IPS-18a (cell line): Measurements from ENCODE around the gene CISTR.

ENCODE experiments used
- H3K27ac ChIP-seq: one replicate; pipeline ENCODE4 v1.5.1; 2013; ENCODE audit warnings: low read length
- H3K27me3 ChIP-seq: one replicate; pipeline ENCODE4 v1.6.1; 2013; ENCODE audit warnings: mild to moderate bottlenecking, low read length; ENCODE audit not compliant: control insufficient read depth, insufficient read depth
- H3K36me3 ChIP-seq: one replicate; pipeline ENCODE4 v1.6.1; 2013; ENCODE audit warnings: low read depth, low read length; ENCODE audit not compliant: control insufficient read depth
- H3K4me1 ChIP-seq: one replicate; pipeline ENCODE4 v1.6.1; 2013; ENCODE audit warnings: low read depth, low read length; ENCODE audit not compliant: control insufficient read depth
- H3K4me3 ChIP-seq: one replicate; pipeline ENCODE4 v1.5.1; 2013; ENCODE audit warnings: low read length
- H3K9ac ChIP-seq: one replicate; pipeline ENCODE4 v1.6.1; 2013; ENCODE audit warnings: mild to moderate bottlenecking, low read length, moderate library complexity
- H3K9me3 ChIP-seq: one replicate; pipeline ENCODE4 v1.6.1; 2013; ENCODE audit warnings: low read depth, low read length; ENCODE audit not compliant: control insufficient read depth

CISTR gene

GRCh38 chr12:53761306-53761705 lies 9.5 kb upstream of the CISTR start:
- Histone ChIP-seq H3K27ac (no peak overlapping the region), H3K9me3 (no peaks in the 10 kb centered on the region), H3K9ac (no peak overlapping the region), H3K36me3 (no peaks in the 10 kb centered on the region), H3K4me1 (peaks cover 7% of the 10 kb centered on the region), H3K4me3 (no peak overlapping the region), H3K27me3 (peaks cover 46% of the 10 kb centered on the region)

GRCh38 chr12:53759261-53759660 lies 7.5 kb upstream of the CISTR start:
- no peak overlapping the region for H3K4me3 ChIP-seq
- no peaks in the 10 kb centered on the region for H3K9me3 ChIP-seq
- H3K36me3 ChIP-seq: no peaks in the 10 kb centered on the region
- no peak overlapping the region for H3K27ac ChIP-seq
- H3K9ac ChIP-seq: no peak overlapping the region
- peaks cover 23% of the 10 kb centered on the region for H3K4me1 ChIP-seq
- peaks cover 50% of the 10 kb centered on the region for H3K27me3 ChIP-seq

- no peak overlapping the region for H3K4me3 ChIP-seq
- no peaks in the 10 kb centered on the region for H3K36me3 ChIP-seq
- H3K9ac ChIP-seq: no peak overlapping the region
- no peak overlapping the region for H3K27ac ChIP-seq
- H3K4me1 ChIP-seq: peaks cover 23% of the 10 kb centered on the region
- peaks cover 55% of the 10 kb centered on the region for H3K27me3 ChIP-seq
- H3K9me3 ChIP-seq: no peaks in the 10 kb centered on the region
These were observed 6.9 kb upstream of the CISTR start for GRCh38 chr12:53758730-53759103.

GRCh38 chr12:53758081-53758729 lies 6.4 kb upstream of the CISTR start:
- peaks cover 23% of the 10 kb centered on the region for H3K4me1 ChIP-seq
- H3K9me3 ChIP-seq: no peaks in the 10 kb centered on the region
- no peak overlapping the region for H3K4me3 ChIP-seq
- H3K9ac ChIP-seq: no peak overlapping the region
- peaks cover 55% of the 10 kb centered on the region for H3K27me3 ChIP-seq
- H3K27ac ChIP-seq: no peak overlapping the region
- H3K36me3 ChIP-seq: no peaks in the 10 kb centered on the region

GRCh38 chr12:53757101-53757770 lies 5.5 kb upstream of the CISTR start:
- peak overlapping the region; percentile 40 for H3K9ac ChIP-seq
- no peaks in the 10 kb centered on the region for H3K9me3 ChIP-seq
- peak overlapping the region; percentile 42 for H3K27ac ChIP-seq
- peaks cover 62% of the 10 kb centered on the region for H3K27me3 ChIP-seq
- peak overlapping the region; percentile 60 for H3K4me3 ChIP-seq
- no peaks in the 10 kb centered on the region for H3K36me3 ChIP-seq
- H3K4me1 ChIP-seq: peaks cover 24% of the 10 kb centered on the region

GRCh38 chr12:53756300-53757100 lies 4.7 kb upstream of the CISTR start:
- peaks cover 26% of the 10 kb centered on the region for H3K4me1 ChIP-seq
- peak overlapping the region; percentile 40 for H3K9ac ChIP-seq
- H3K27me3 ChIP-seq: peaks cover 70% of the 10 kb centered on the region

GRCh38 chr12:53755893-53756292 lies 4.1 kb upstream of the CISTR start:
- Histone ChIP-seq H3K27me3 (peaks cover 71% of the 10 kb centered on the region), H3K27ac (no peak overlapping the region)

More at GRCh38 chr12:53756300-53757100, 4.7 kb upstream of the CISTR start:
- no peaks in the 10 kb centered on the region for H3K36me3 ChIP-seq
- H3K4me3 ChIP-seq: peak overlapping the region; percentile 60
- no peaks in the 10 kb centered on the region for H3K9me3 ChIP-seq
- peak overlapping the region; percentile 42 for H3K27ac ChIP-seq

GRCh38 chr12:53755451-53755891 lies 3.7 kb upstream of the CISTR start:
- H3K36me3 ChIP-seq: no peaks in the 10 kb centered on the region
- peaks cover 76% of the 10 kb centered on the region for H3K27me3 ChIP-seq
- no peak overlapping the region for H3K4me3 ChIP-seq
- no peak overlapping the region for H3K27ac ChIP-seq
- no peaks in the 10 kb centered on the region for H3K9me3 ChIP-seq
- H3K4me1 ChIP-seq: peaks cover 29% of the 10 kb centered on the region
- no peak overlapping the region for H3K9ac ChIP-seq

More at GRCh38 chr12:53755893-53756292, 4.1 kb upstream of the CISTR start:
- H3K4me1 ChIP-seq: peaks cover 26% of the 10 kb centered on the region
- no peak overlapping the region for H3K9ac ChIP-seq
- H3K9me3 ChIP-seq: no peaks in the 10 kb centered on the region
- no peaks in the 10 kb centered on the region for H3K36me3 ChIP-seq
- H3K4me3 ChIP-seq: no peak overlapping the region

- no peaks in the 10 kb centered on the region for H3K9me3 ChIP-seq
- no peak overlapping the region for H3K9ac ChIP-seq
- H3K4me1 ChIP-seq: peaks cover 32% of the 10 kb centered on the region
- H3K27ac ChIP-seq: no peak overlapping the region
- no peaks in the 10 kb centered on the region for H3K36me3 ChIP-seq
- peaks cover 83% of the 10 kb centered on the region for H3K27me3 ChIP-seq
- no peak overlapping the region for H3K4me3 ChIP-seq
These were observed 3.0 kb upstream of the CISTR start for GRCh38 chr12:53754633-53755264.

GRCh38 chr12:53754188-53754585 lies 2.4 kb upstream of the CISTR start:
- Histone ChIP-seq H3K27ac (no peak overlapping the region), H3K9ac (no peak overlapping the region), H3K27me3 (peaks cover 88% of the 10 kb centered on the region), H3K4me1 (peaks cover 32% of the 10 kb centered on the region), H3K36me3 (no peaks in the 10 kb centered on the region), H3K4me3 (no peak overlapping the region), H3K9me3 (no peaks in the 10 kb centered on the region)

- Histone ChIP-seq H3K36me3 (no peaks in the 10 kb centered on the region), H3K27me3 (peaks cover 93% of the 10 kb centered on the region), H3K9me3 (no peaks in the 10 kb centered on the region), H3K4me1 (peaks cover 40% of the 10 kb centered on the region), H3K4me3 (no peak overlapping the region), H3K27ac (no peak overlapping the region), H3K9ac (no peak overlapping the region)
These were observed 842 bp upstream of the CISTR start for GRCh38 chr12:53752621-53753020.
